HEK293T (cell line): ENCODE results near the gene CREB3L4.
"Not testable (repeated sequence)": the region's sequence is repeated elsewhere in the genome, so short reads cannot be mapped to it uniquely, and the experiment has no call there.

Source experiments
- HDGF ChIP-seq: fragments of 450-650 bp; IDR thresholded peaks from 2 replicates; pipeline ENCODE4 v1.6.1; 2017; ENCODE audit warnings: antibody characterized with exemption, borderline replicate concordance
- L3MBTL2 ChIP-seq: fragments of 450-650 bp; conservative IDR thresholded peaks from 2 replicates; pipeline ENCODE4 v1.6.1; 2016; ENCODE audit warnings: mild to moderate bottlenecking
- SUZ12 ChIP-seq: fragments of 450-650 bp; IDR thresholded peaks from 2 replicates; pipeline ENCODE4 v1.6.1; 2016; ENCODE audit warnings: mild to moderate bottlenecking

DNA sequence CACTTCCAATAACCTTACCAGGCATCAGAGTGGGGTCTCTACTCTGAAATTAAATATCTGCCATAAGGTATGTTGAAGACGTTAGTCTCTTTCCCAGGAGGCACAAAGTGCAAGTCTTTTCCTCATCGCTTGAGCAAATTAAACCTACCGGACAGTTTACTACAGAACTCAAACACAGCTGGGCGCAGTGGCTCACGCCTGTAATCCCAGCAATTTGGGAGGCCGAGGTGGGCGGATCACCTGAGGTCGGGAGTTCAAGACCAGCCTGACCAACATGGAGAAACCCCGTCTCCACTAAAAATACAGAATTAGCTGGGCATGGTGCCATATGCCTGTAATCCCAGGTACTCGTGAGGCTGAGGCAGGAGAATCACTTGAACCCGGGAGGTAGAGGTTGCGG lies 11.4 kb downstream of the CREB3L4 start:
- TF ChIP-seq SUZ12, L3MBTL2, HDGF: not testable (repeated sequence)
